Neural crest cell (in vitro differentiated cells): ENCODE results near the gene UCP3. TPM values are rescaled to one million over a fixed set of nuclear protein-coding genes. Genes with fewer than 3 reads are reported as not detected.

Experiments used
- DNase-seq: peaks from one replicate; pipeline ENCODE4 v3.0.0; 2021; ENCODE audit warnings: low read depth, mixed read lengths, low spot score
- H3K27ac Mint-ChIP-seq: one replicate; pipeline ENCODE4 v1.8.0; 2021; ENCODE audit warnings: mild to moderate bottlenecking, mixed read lengths; ENCODE audit not compliant: unreplicated experiment
- H3K27me3 Mint-ChIP-seq: 2 replicates; pipeline ENCODE4 v1.8.0; 2021; ENCODE audit warnings: low read depth, mild to moderate bottlenecking, mixed read lengths
- H3K36me3 Mint-ChIP-seq: 2 replicates; pipeline ENCODE4 v1.8.0; 2021; ENCODE audit warnings: low read depth, mild to moderate bottlenecking, mixed read lengths
- H3K4me1 Mint-ChIP-seq: 2 replicates; pipeline ENCODE4 v1.8.0; 2021; ENCODE audit warnings: mixed read lengths
- H3K4me3 Mint-ChIP-seq: one replicate; pipeline ENCODE4 v1.8.0; 2021; ENCODE audit warnings: mild to moderate bottlenecking, mixed read lengths
- H3K9me3 Mint-ChIP-seq: 2 replicates; pipeline ENCODE4 v1.8.0; 2021; ENCODE audit warnings: mixed read lengths
- CTCF ChIP-seq: fragments of 200-600 bp; sonication (generic); conservative IDR thresholded peaks from 2 replicates; pipeline ENCODE4 v1.5.0; 2021; ENCODE audit warnings: antibody characterized with exemption, mild to moderate bottlenecking
- total RNA-seq: library from RNA; stranded (reverse); gene quantifications from 2 replicates; pipeline ENCODE4 v1.2.1, GENCODE V29; 2021

UCP3 gene
- total RNA-seq, 1 donor from 2014 or later, result 4.0 TPM

DNA sequence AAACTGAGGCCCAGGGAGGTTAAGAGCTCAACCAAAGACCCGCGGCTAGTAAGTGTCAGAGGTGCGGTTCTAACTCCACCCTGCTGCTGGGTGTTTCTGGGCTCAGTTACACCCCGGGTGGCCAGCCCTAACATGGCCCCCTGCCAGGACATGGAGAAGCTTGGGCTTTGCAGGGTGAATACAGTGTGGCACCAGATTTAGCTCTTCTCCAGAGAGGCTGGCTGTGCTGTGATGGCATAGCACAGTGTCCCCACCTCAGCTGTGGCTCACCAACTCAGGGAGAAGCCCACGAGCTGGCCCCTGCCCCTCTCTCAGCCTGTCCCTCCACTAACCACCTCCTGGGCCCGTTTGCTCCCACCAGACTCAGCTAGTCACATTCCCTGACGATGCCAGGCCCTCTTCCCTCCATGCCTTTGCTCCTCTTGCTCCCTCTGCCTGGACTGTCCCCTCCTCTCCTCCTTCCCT, 7.0 kb downstream of the UCP3 start:
- Mint-ChIP-seq H3K36me3 (no peaks in the 10 kb centered on the region), H3K27ac (peak overlapping the region; percentile 8), H3K27me3 (no peaks in the 10 kb centered on the region), H3K4me1 (no peaks in the 10 kb centered on the region), H3K4me3 (no peak overlapping the region), H3K9me3 (no peaks in the 10 kb centered on the region)
- DNase-seq, result no peak
- TF ChIP-seq CTCF, result no peak

- Mint-ChIP-seq H3K36me3 (no peaks in the 10 kb centered on the region), H3K9me3 (no peaks in the 10 kb centered on the region), H3K27ac (no peak overlapping the region), H3K4me3 (no peak overlapping the region), H3K4me1 (no peaks in the 10 kb centered on the region), H3K27me3 (no peaks in the 10 kb centered on the region)
- no peak for DNase-seq
- TF ChIP-seq CTCF, result no peak
Observed at GRCh38 chr11:74000307-74001133, 8.4 kb downstream of the UCP3 start.

- H3K4me3 Mint-ChIP-seq, result no peak overlapping the region
- TF ChIP-seq CTCF, result no peak
- H3K27ac Mint-ChIP-seq, result no peak overlapping the region
- no peaks in the 10 kb centered on the region for H3K9me3 Mint-ChIP-seq
- no peak for DNase-seq
- no peaks in the 10 kb centered on the region for H3K4me1 Mint-ChIP-seq
- no peaks in the 10 kb centered on the region for H3K36me3 Mint-ChIP-seq
- no peaks in the 10 kb centered on the region for H3K27me3 Mint-ChIP-seq
Observed at GRCh38 chr11:73999581-74000306, 9.1 kb downstream of the UCP3 start.

GRCh38 chr11:73998846-73999575, 9.9 kb downstream of the UCP3 start:
- H3K9me3 Mint-ChIP-seq, result no peaks in the 10 kb centered on the region
- no peak for DNase-seq
- H3K4me1 Mint-ChIP-seq, result no peaks in the 10 kb centered on the region
- H3K36me3 Mint-ChIP-seq, result no peaks in the 10 kb centered on the region
- H3K4me3 Mint-ChIP-seq, result no peak overlapping the region
- H3K27me3 Mint-ChIP-seq, result no peaks in the 10 kb centered on the region
- no peak for TF ChIP-seq CTCF
- H3K27ac Mint-ChIP-seq, result no peak overlapping the region

GRCh38 chr11:73997120-73997770, 11.6 kb downstream of the UCP3 start:
- H3K4me3 Mint-ChIP-seq, result no peak overlapping the region
- no peaks in the 10 kb centered on the region for H3K36me3 Mint-ChIP-seq
- no peak for TF ChIP-seq CTCF
- DNase-seq, result no peak
- H3K27me3 Mint-ChIP-seq, result no peaks in the 10 kb centered on the region
- H3K9me3 Mint-ChIP-seq, result no peaks in the 10 kb centered on the region
- no peaks in the 10 kb centered on the region for H3K4me1 Mint-ChIP-seq
- no peak overlapping the region for H3K27ac Mint-ChIP-seq
